AG04450 (cell line): ENCODE measurements around the gene TMEM151B. TPM values are rescaled to one million over a fixed set of nuclear protein-coding genes. Genes with fewer than 3 reads are reported as not detected.

Experiments
- CTCF ChIA-PET: fragments of 300-600, 350-600 bp; formaldehyde crosslinking; extraction: SDS; loops from one replicate; lab custom pipeline; 2022; ENCODE audit warnings: antibody characterized with exemption, inconsistent platforms; lab: Charles Lee
- POLR2A ChIA-PET: fragments of 350-600 bp; formaldehyde crosslinking; extraction: SDS; loops from one replicate; lab custom pipeline; 2021; ENCODE audit warnings: antibody characterized with exemption, inconsistent platforms; lab: Yijun Ruan, JAX
- DNase-seq: peaks from one replicate; pipeline ENCODE4 v3.0.0-alpha.2; 2011; ENCODE audit warnings: low read depth, low spot score
- H3K27ac ChIP-seq: one replicate; pipeline ENCODE4 v1.5.1; 2012; ENCODE audit warnings: low read depth, low read length, control low read depth
- H3K27me3 ChIP-seq: one replicate; pipeline ENCODE4 v1.6.0; 2012; ENCODE audit warnings: low read length; ENCODE audit not compliant: control insufficient read depth, insufficient read depth
- H3K4me3 ChIP-seq: 2 replicates; pipeline ENCODE4 v1.5.1; 2011; ENCODE audit warnings: mild to moderate bottlenecking, low read depth, low read length, control low read depth
- H3K9me3 ChIP-seq: 2 replicates; pipeline ENCODE4 v1.5.1; 2012; ENCODE audit warnings: low read length; ENCODE audit not compliant: control insufficient read depth, insufficient read depth
- polyA plus RNA-seq: library from polyadenylated mRNA; depleted of rRNA; stranded (reverse); fragments of >200 nt; gene quantifications from 2 replicates; pipeline ENCODE4 v1.2.3, GENCODE V29; 2011
- TF ChIP-seq, protein P1 (sequence below): IDR thresholded peaks from 2 replicates; pipeline ENCODE4 v1.5.1; 2011; ENCODE audit warnings: low read depth, low read length, control low read depth, inconsistent platforms

Gene TMEM151B
- polyA plus RNA-seq, 1 experiment = not detected

DNA sequence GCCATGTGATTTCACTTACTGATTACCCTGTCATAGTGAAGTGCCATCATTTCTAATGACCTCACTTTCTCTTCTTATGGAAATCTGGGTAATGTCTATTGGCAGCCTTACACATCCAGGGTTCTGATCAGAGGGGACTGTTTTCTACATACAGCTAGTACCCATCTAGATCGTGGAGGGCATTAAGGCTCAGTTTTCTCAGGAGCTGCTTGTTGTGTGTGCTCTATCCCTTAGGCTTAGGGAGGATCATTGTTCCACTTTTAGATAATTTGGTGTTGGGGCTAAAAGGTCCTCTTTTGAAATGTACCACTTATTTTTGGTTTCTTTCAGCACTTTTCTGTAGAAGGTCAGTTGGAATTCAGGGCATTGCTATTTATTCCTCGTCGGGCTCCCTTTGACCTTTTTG lies 19.5 kb upstream of the TMEM151B start:
- H3K27ac ChIP-seq = no peak overlapping the region
- no peaks in the 10 kb centered on the region; the same call in 1 of the 2 replicates for H3K9me3 ChIP-seq
- DNase-seq = no peak
- ChIA-PET POLR2A (interaction anchor here (0.7 kb wide), 1 partner anchor 29 kb away, joined by 4 read pairs; no protein-coding TSS in a partner anchor), CTCF (interaction anchor here (1.3 kb wide), 1 partner anchor 16 kb away, joined by 4 read pairs; no protein-coding TSS in a partner anchor)
- TF ChIP-seq, protein P1, sequence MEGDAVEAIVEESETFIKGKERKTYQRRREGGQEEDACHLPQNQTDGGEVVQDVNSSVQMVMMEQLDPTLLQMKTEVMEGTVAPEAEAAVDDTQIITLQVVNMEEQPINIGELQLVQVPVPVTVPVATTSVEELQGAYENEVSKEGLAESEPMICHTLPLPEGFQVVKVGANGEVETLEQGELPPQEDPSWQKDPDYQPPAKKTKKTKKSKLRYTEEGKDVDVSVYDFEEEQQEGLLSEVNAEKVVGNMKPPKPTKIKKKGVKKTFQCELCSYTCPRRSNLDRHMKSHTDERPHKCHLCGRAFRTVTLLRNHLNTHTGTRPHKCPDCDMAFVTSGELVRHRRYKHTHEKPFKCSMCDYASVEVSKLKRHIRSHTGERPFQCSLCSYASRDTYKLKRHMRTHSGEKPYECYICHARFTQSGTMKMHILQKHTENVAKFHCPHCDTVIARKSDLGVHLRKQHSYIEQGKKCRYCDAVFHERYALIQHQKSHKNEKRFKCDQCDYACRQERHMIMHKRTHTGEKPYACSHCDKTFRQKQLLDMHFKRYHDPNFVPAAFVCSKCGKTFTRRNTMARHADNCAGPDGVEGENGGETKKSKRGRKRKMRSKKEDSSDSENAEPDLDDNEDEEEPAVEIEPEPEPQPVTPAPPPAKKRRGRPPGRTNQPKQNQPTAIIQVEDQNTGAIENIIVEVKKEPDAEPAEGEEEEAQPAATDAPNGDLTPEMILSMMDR = no peak
- H3K27me3 ChIP-seq = no peaks in the 10 kb centered on the region
- no peak overlapping the region for H3K4me3 ChIP-seq

DNA sequence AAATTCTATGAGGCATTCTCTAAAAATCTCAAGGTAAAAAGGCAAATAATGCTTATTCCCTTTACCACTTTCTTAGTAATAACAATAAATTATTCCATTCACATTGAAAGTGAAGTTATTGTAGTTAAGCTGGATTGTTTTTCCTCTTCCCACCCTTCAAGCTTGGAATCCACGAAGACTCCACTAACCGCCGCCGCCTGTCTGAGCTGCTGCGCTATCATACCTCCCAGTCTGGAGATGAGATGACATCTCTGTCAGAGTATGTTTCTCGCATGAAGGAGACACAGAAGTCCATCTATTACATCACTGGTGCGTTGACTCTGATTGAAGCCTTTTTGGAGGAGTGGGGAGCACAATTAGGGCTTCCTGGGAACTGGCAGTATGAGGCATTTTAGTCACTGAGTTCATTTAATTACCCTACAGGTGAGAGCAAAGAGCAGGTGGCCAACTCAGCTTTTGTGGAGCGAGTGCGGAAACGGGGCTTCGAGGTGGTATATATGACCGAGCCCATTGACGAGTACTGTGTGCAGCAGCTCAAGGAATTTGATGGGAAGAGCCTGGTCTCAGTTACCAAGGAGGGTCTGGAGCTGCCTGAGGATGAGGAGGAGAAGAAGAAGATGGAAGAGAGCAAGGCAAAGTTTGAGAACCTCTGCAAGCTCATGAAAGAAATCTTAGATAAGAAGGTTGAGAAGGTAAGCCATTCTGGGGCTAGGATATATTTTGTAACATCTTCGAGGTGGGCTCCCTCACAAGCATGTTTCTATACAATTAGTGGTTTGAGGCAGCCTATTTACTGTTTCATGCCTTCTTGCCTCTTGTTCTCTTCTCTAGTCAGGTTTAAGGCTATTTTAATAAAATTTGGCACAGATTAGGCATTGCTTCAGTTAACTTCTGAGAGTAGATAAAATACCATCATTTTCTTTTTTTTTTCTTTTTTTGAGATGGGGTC lies 18.4 kb upstream of the TMEM151B start:
- ChIA-PET POLR2A (interaction anchor here (0.7 kb wide), 1 partner anchor 8 kb away, joined by 4 read pairs; no protein-coding TSS in a partner anchor), CTCF (interaction anchor here (0.6 to 1.3 kb wide), 5 partner anchors 12 to 50 kb away, joined by 3 to 4 read pairs (median 4); no protein-coding TSS in a partner anchor)
- H3K27me3 ChIP-seq = no peaks in the 10 kb centered on the region
- no peak for DNase-seq
- H3K4me3 ChIP-seq = no peak overlapping the region
- no peak overlapping the region for H3K27ac ChIP-seq
- TF ChIP-seq, protein P1 = no peak
- H3K9me3 ChIP-seq = no peaks in the 10 kb centered on the region; the same call in 1 of the 2 replicates

DNA sequence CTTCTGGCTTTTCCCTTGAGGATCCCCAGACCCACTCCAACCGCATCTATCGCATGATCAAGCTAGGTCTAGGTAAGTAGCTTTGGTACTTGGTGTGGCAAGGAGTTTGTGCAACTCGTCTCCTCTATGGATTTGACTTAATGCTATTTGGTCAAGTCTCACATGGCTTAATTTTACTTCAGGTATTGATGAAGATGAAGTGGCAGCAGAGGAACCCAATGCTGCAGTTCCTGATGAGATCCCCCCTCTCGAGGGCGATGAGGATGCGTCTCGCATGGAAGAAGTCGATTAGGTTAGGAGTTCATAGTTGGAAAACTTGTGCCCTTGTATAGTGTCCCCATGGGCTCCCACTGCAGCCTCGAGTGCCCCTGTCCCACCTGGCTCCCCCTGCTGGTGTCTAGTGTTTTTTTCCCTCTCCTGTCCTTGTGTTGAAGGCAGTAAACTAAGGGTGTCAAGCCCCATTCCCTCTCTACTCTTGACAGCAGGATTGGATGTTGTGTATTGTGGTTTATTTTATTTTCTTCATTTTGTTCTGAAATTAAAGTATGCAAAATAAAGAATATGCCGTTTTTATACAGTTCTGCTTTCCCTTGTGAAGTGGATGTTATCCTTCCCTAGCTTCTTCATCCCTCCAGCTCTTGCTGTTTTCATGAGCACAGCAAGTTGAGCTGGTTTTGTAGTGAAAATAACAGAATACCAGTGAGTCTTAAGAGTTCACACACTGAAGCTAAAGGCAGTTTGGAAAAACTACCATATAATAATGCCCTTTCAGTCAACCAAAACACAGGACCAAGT lies 16.7 kb upstream of the TMEM151B start:
- CTCF ChIA-PET = interaction anchor here (0.5 to 1.5 kb wide), 4 partner anchors 15 to 81 kb away, joined by 3 to 8 read pairs (median 4); no protein-coding TSS in a partner anchor

DNA sequence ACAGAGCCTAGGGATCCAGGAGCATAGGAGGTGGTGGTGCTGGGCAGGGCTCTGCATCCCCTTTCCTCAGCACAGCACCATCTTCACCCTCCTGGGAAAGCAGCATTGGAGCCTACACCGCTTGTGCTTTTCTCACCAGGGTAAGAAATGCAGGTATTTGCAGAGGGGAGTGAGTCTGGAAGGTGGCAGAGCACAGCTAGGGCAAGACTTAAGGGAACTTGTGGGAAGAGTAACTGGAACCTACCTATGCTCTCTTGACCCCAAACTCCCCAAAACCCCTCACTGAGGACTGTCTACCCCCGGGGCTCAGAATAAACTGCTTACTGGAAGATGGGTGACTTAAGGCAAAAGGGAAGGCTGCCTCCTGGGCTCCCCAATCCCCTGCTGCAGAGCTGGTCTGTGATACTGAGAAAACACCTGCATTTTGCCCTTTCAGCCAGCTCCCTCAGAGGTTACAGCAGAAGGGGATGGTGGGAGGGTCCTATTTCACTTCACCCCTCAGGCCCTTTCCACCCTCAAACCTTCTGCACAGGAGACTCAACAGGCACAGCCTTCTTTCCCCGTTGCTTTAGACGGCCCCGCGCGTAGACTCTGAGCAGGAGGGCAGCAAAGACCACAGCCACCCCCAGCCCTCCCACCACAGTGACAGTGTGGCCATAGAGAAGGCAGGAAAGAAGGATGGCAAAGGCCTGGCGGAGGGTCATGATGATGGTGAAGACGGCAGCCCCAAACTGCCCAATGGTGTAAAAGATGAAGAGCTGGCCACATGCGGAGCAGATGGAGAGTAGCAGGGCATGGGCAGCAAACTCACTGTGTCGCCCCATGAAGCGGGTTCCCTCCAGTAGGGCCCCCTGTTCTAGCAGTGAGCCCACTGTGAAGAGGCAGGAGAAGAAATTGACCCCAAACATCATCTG lies 15.8 kb upstream of the TMEM151B start:
- ChIA-PET POLR2A (interaction anchor here (3.6 kb wide), 1 partner anchor 7 kb away, joined by 107 read pairs; the partner anchor contains the start of gene HSP90AB1), CTCF (interaction anchor here (0.5 to 1.5 kb wide), 6 partner anchors 12 to 82 kb away, joined by 3 to 8 read pairs (median 3); no protein-coding TSS in a partner anchor)
- Histone ChIP-seq H3K9me3 (no peaks in the 10 kb centered on the region; the same call in 1 of the 2 replicates), H3K4me3 (no peak overlapping the region), H3K27me3 (no peaks in the 10 kb centered on the region), H3K27ac (no peak overlapping the region)
- TF ChIP-seq, protein P1 = no peak
- DNase-seq = no peak

More for the DNA sequence above, 16.7 kb upstream of the TMEM151B start:
- no peaks in the 10 kb centered on the region for H3K27me3 ChIP-seq
- H3K9me3 ChIP-seq = no peaks in the 10 kb centered on the region; the same call in 1 of the 2 replicates
- H3K27ac ChIP-seq = no peak overlapping the region
- POLR2A ChIA-PET = no interaction called here
- no peak for DNase-seq
- H3K4me3 ChIP-seq = no peak overlapping the region
- TF ChIP-seq, protein P1 = peak; percentile 54
